HCT116 (cell line): ENCODE results near the gene FOXS1. TPM values are rescaled to one million over a fixed set of nuclear protein-coding genes. Genes with fewer than 3 reads are reported as not detected.

Experiments
- ATAC-seq: fragments of 200-7000 bp; cut with Tn5 transposase; 2 replicates; pipeline ENCODE4 v1.9.1; 2020; ENCODE audit warnings: mild to moderate bottlenecking, moderate library complexity
- BruUV-seq: library from RNA; stranded (reverse); fragments of 400-500 nt; replicated peaks from 2 replicates; lab custom pipeline; 2021; lab: Mats Ljungman, UMichigan
- CTCF ChIA-PET: fragments of 300-600 bp; sonication (Branson Sonifier 250); formaldehyde crosslinking; loops from one replicate; lab custom pipeline; 2021; ENCODE audit warnings: antibody characterized with exemption; lab: Charles Lee
- POLR2A ChIA-PET: fragments of 300-600, 350-600 bp; sonication (Branson Sonifier 250); formaldehyde crosslinking; loops from one replicate; lab custom pipeline; 2021; ENCODE audit warnings: antibody characterized with exemption; lab: Charles Lee
- RAD21 ChIA-PET, 2 experiments: fragments of 300-600 bp; sonication (Branson Sonifier 250); formaldehyde crosslinking; loops; one replicate each; lab custom pipeline; 2023; ENCODE audit warnings: low total read pairs in 2 of 2; ENCODE audit not compliant: uncharacterized antibody in 2 of 2, unreplicated experiment in 2 of 2, low non-redundant PET in 1 of 2; lab: Charles Lee
- DNase-seq: peaks from one replicate; pipeline ENCODE4 v3.0.0-alpha.2; 2010; ENCODE audit warnings: low read depth, low spot score
- H2AFZ ChIP-seq: fragments of 200-600 bp; shearing (Covaris generic), sonication (generic); 2 replicates; pipeline ENCODE4 v1.6.1; 2017; ENCODE audit warnings: low read depth, mixed run types, mixed read lengths, antibody characterized with exemption, low read length; ENCODE audit not compliant: poor library complexity, severe bottlenecking
- H3K27ac ChIP-seq: 2 replicates; pipeline ENCODE4 v1.5.1; 2012; ENCODE audit warnings: low read depth, low read length
- H3K27me3 ChIP-seq: fragments of 200-600 bp; sonication (generic); 2 replicates; pipeline ENCODE4 v1.6.1; 2016; ENCODE audit warnings: mixed run types, low read length, mixed read lengths; ENCODE audit not compliant: insufficient read depth
- H3K36me3 ChIP-seq, 2 experiments: fragments of 200-500 bp in 1 of 2; fragments of 200-600 bp in 1 of 2; sonication (Bioruptor generic) in 1 of 2; sonication (generic) in 1 of 2; 2 replicates each; pipeline versions ENCODE4 v1.5.1 to v1.6.1; 2014 to 2016; ENCODE audit warnings: low read length in 2 of 2, inconsistent platforms in 1 of 2, mixed read lengths in 1 of 2, mixed run types in 1 of 2; ENCODE audit not compliant: insufficient read depth in 2 of 2, control insufficient read depth in 1 of 2
- H3K4me1 ChIP-seq, 2 experiments: fragments of 200-600 bp in 1 of 2; sonication (generic) in 1 of 2; 2 replicates each; pipeline versions ENCODE4 v1.5.1 to v1.6.1; 2012 to 2017; ENCODE audit warnings: low read length in 2 of 2, inconsistent platforms in 1 of 2, mild to moderate bottlenecking in 1 of 2, mixed read lengths in 1 of 2, mixed run types in 1 of 2, moderate library complexity in 1 of 2; ENCODE audit not compliant: insufficient read depth in 2 of 2, control insufficient read depth in 1 of 2
- H3K4me2 ChIP-seq: fragments of 200-600 bp; sonication (generic); 2 replicates; pipeline ENCODE4 v1.6.1; 2017; ENCODE audit warnings: mixed run types, low read length, mixed read lengths
- H3K4me3 ChIP-seq, 2 experiments: fragments of 200-600 bp in 1 of 2; sonication (generic) in 1 of 2; replicated peaks in 1 of 2; 2 replicates each; pipeline ENCODE4 v1.5.1; 2011 to 2016; ENCODE audit warnings: low read length in 2 of 2, control low read depth in 1 of 2, low read depth in 1 of 2, mild to moderate bottlenecking in 1 of 2, mixed read lengths in 1 of 2, mixed run types in 1 of 2
- H3K79me2 ChIP-seq: fragments of 200-600 bp; sonication (generic); 2 replicates; pipeline ENCODE4 v1.6.1; 2017; ENCODE audit warnings: mild to moderate bottlenecking, mixed run types, low read length, moderate library complexity, mixed read lengths; ENCODE audit not compliant: insufficient read depth
- H3K9ac ChIP-seq: fragments of 200-600 bp; sonication (generic); 2 replicates; pipeline ENCODE4 v1.6.1; 2016; ENCODE audit warnings: low read length, mixed read lengths
- H3K9me2 ChIP-seq: fragments of 200-600 bp; sonication (generic), shearing (Covaris generic); 2 replicates; pipeline ENCODE4 v1.6.1; 2017; ENCODE audit warnings: mixed run types, mild to moderate bottlenecking, moderate library complexity; ENCODE audit not compliant: insufficient read depth
- H3K9me3 ChIP-seq, 2 experiments: fragments of 200-500 bp in 1 of 2; fragments of 200-600 bp in 1 of 2; sonication (Bioruptor generic) in 1 of 2; sonication (generic) in 1 of 2; 2 replicates each; pipeline ENCODE4 v1.6.1; 2014 to 2017; ENCODE audit warnings: low read length in 2 of 2, mixed read lengths in 2 of 2, inconsistent platforms in 1 of 2, low read depth in 1 of 2, mild to moderate bottlenecking in 1 of 2, mixed run types in 1 of 2, moderate library complexity in 1 of 2; ENCODE audit not compliant: control insufficient read depth in 1 of 2, insufficient read depth in 1 of 2
- H4K20me1 ChIP-seq: fragments of 200-600 bp; sonication (generic), shearing (Covaris generic); 2 replicates; pipeline ENCODE4 v1.6.1; 2017; ENCODE audit warnings: mixed run types, mild to moderate bottlenecking, moderate library complexity; ENCODE audit not compliant: insufficient read depth
- EGR1 ChIP-seq: IDR thresholded peaks from 2 replicates; pipeline ENCODE4 v1.6.1; 2012; ENCODE audit warnings: low read depth
- EZH2phosphoT487 ChIP-seq: fragments of 200-600 bp; IDR thresholded peaks from 2 replicates; pipeline ENCODE4 v1.6.1; 2018; ENCODE audit warnings: antibody characterized with exemption, borderline replicate concordance
- FOSL1 ChIP-seq: IDR thresholded peaks from 2 replicates; pipeline ENCODE4 v1.6.1; 2012; ENCODE audit warnings: low read depth
- JUND ChIP-seq: IDR thresholded peaks from 2 replicates; pipeline ENCODE4 v1.6.1; 2012
- POLR2AphosphoS5 ChIP-seq: IDR thresholded peaks from 2 replicates; pipeline ENCODE4 v1.6.1; 2011; ENCODE audit warnings: mild to moderate bottlenecking, low read depth, low read length, moderate library complexity
- RAD21 ChIP-seq: IDR thresholded peaks from 2 replicates; pipeline ENCODE4 v1.6.1; 2012; ENCODE audit warnings: low read depth, mild to moderate bottlenecking
- SIN3A ChIP-seq: IDR thresholded peaks from 2 replicates; pipeline ENCODE4 v1.6.1; 2012; ENCODE audit warnings: low read depth
- SRF ChIP-seq: IDR thresholded peaks from 2 replicates; pipeline ENCODE4 v1.6.1; 2012; ENCODE audit warnings: low read depth
- TCF7L2 ChIP-seq: IDR thresholded peaks from 2 replicates; pipeline ENCODE4 v1.7.0; 2011; ENCODE audit warnings: borderline replicate concordance, inconsistent platforms; ENCODE audit not compliant: insufficient read depth, insufficient read length; ENCODE audit errors: extremely low read depth
- YY1 ChIP-seq: IDR thresholded peaks from 2 replicates; pipeline ENCODE4 v1.6.1; 2011; ENCODE audit warnings: low read length, low read depth, moderate library complexity, mild to moderate bottlenecking; ENCODE audit not compliant: insufficient replicate concordance; ENCODE audit errors: extremely low read depth
- ZBTB33 ChIP-seq: IDR thresholded peaks from 2 replicates; pipeline ENCODE4 v1.6.1; 2011; ENCODE audit warnings: mild to moderate bottlenecking, low read length, moderate library complexity; ENCODE audit not compliant: insufficient replicate concordance; ENCODE audit errors: extremely low read depth
- ZFX ChIP-seq: fragments of 450-650 bp; IDR thresholded peaks from 2 replicates; pipeline ENCODE4 v1.6.1; 2017
- intact Hi-C: fragments of 100-400 bp; cut with micrococcal nuclease; formaldehyde crosslinking; loops from 2 replicates; pipeline ENCODE4 v1.10.0; 2022
- total RNA-seq: library from RNA; stranded (reverse); gene quantifications from one replicate; pipeline ENCODE4 v1.2.1, GENCODE V29; 2021; ENCODE audit not compliant: unreplicated experiment
- TF ChIP-seq, protein P1 (sequence below): IDR thresholded peaks from 2 replicates; pipeline ENCODE4 v1.6.1; 2012

Gene FOXS1
- total RNA-seq, 1 experiment from 2014 or later, result not detected

- ATAC-seq (no peak), DNase-seq (no peak)
- Histone ChIP-seq H3K9me2 (no peaks in the 10 kb centered on the region), H3K4me3 (no peak within 1 kb of the TSS), H3K9me3 (no peaks in the 10 kb centered on the region), H3K9ac (no peak within 1 kb of the TSS), H3K4me2 (no peak within 1 kb of the TSS), H3K4me1 (no peaks in the 10 kb centered on the region), H4K20me1 (no peaks in the 10 kb centered on the region), H3K27me3 (no peaks in the 10 kb centered on the region), H2AFZ (no peak within 1 kb of the TSS), H3K79me2 (no peaks in the 10 kb centered on the region), H3K27ac (no peak within 1 kb of the TSS), H3K36me3 (no peaks in the 10 kb centered on the region)
- BruUV-seq, result no TSS peak
- intact Hi-C loops, result no loop called here
- POLR2A ChIA-PET, result no interaction called here
- TF ChIP-seq, protein P1, sequence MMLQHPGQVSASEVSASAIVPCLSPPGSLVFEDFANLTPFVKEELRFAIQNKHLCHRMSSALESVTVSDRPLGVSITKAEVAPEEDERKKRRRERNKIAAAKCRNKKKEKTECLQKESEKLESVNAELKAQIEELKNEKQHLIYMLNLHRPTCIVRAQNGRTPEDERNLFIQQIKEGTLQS, result no peak
- TF ChIP-seq SIN3A (no peak), FOSL1 (no peak), ZFX (no peak), YY1 (no peak), EZH2phosphoT487 (no peak), ZBTB33 (no peak), EGR1 (no peak), POLR2AphosphoS5 (no peak), TCF7L2 (no peak), JUND (no peak), RAD21 (no peak), SRF (no peak)
- CTCF ChIA-PET, result no interaction called here
- RAD21 ChIA-PET, result no interaction called here
Observed at GRCh38 chr20:31869942-31870725, 24.7 kb upstream of the FOXS1 start, which contains the start of the genes DUSP15 and TTLL9. DUSP15 (minus strand) TSS chr20:31870527; CDS start chr20:31870337, 190 bp downstream. TTLL9 (plus strand) TSS chr20:31870634; CDS start chr20:31871127, 493 bp downstream.
